GOT3 (cell line): ENCODE data around the gene PKP1.

ENCODE experiments used
- DNase-seq: peaks from one replicate; lab custom pipeline; 2025; ENCODE audit warnings: mixed read lengths; lab: John Stamatoyannopoulos, UW

The PKP1 gene

GRCh38 chr1:201371276-201371675, 88.0 kb downstream of the PKP1 start:
- no peak for DNase-seq

DNA sequence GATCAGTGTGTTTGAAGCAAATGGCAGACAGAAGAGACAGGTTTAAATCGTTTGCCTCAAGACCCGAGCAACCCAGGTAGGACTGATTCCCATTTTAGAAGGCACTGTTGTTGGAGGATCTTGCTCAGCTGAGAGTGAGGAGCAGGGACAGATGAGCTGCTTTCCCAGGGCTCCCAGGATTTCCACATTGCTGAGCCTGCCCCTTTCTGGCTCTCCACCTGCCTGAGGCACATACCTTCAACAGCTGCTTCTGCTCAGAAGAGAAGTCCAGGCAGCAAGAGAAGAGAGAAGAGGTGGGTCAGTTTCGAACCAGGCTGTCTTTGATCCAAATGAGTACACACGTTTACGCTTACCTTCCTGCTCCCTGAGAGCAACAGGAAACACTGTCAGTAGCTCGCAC, 88.5 kb downstream of the PKP1 start:
- DNase-seq, result no peak

GRCh38 chr1:201374364-201374763, 91.1 kb downstream of the PKP1 start:
- DNase-seq, result no peak

DNA sequence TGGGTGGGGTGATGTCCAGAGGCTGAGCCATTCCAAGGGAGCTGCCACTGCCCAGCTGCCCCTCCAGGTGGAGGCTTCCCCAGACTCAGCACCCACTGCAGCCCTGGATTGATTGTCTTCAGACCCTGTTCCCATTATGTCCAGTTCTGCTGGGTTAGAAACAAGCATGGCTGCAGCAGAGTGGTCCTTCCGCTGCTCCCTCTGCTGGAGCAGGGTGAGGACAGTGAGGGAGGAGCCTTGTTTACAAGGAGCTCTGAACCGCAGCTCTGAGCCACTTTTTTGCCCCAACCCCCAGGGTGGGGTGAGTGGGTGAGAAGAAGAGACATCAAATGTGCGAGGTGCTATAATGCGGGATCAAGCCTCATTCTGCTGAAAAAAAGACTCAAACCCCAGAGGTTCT, 91.9 kb downstream of the PKP1 start:
- no peak for DNase-seq

DNA sequence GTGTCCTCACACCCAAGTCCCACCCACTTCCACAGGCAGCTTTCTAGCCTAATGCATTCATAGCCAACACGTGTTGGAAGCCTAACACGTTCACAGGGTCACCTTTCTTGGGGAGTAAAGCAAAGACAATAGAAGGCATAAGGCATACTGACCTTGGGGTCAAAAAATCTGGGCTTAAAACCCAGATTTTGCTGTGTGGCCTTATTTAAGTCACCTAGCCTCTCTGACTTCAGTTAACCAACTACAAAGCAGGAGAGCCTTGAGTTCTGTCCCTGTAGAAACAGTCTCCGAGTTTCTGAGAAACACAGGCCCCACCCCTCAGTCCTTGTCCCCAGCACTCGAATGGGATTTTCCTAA, 92.8 kb downstream of the PKP1 start:
- no peak for DNase-seq

DNA sequence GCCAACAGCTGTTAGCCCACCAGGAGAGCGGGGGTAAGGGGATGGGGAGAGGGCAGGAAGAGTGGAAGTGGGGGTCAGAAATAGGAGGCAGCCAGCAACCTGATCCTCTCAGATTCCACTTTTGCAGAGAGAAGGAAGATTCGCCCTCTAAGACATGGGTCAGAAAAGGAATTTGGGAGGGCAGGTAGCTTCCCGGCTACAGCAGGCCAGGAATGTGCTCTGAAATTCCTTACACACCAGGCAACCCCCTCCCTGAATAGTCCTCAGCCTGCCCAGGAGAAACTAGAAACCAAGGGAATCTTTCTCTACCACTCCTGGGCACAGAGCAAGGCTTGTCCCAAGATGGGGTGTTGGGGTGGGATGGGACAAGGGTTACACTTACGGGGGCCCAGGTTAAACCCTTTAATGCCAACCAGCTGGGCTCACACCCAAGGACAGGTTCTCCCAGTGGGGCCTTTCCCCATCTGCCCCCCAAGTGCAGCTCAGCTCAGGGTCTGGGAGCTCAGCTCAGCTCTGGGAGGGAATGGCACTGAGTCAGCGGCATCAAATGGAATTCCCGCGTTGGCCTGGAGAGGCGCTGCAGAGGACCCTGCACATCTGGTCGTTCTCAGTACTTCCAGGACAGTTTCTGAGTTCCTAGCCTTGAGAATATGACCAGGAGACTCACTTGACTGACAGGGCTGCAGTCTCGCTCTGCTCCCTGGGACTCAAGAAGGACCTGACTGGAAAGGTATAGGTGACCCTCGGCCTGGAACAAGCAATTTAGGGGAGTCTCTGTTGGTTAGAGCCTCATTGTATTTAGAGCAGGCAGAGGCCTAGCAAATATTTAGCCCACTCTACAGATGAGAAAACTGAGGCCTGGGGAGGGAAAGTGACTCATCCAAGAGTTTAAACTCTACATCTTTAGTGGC, 93.4 kb downstream of the PKP1 start:
- no peak for DNase-seq

- DNase-seq, result no peak
These were observed 94.3 kb downstream of the PKP1 start, which contains the start of gene TNNT2 for GRCh38 chr1:201377611-201378092. TNNT2 (minus strand) TSS chr1:201377680; CDS start chr1:201373254, 4,426 bp downstream.

DNA sequence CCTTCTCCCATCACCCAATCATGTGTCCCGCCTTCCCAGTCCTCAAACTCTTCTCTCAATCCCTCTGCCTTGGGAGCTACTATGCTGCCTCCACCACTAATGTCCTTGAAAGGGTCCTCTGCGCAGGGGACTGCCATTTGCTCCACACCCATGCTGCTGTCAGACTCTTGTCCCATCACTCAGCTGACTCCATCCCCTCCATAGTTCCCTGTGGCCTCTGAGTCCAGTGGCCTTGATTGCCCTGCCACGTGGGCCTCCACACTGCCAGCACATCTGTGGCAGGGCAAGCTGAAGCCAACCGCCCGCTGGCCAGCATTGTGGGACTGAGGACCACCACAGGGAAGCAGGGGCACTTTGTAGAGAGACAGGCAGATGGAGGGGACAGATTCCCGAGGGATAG, 95.5 kb downstream of the PKP1 start:
- no peak for DNase-seq

GRCh38 chr1:201379733-201380242, 96.5 kb downstream of the PKP1 start:
- no peak for DNase-seq

- no peak for DNase-seq
These were observed 97.8 kb downstream of the PKP1 start for GRCh38 chr1:201381130-201381529.
